ENCODE measurements around the gene LRCH3.

The LRCH3 gene

GRCh38 chr3:197866035-197866434 lies 75.0 kb downstream of the LRCH3 start:
- no peak for DNase-seq (ENCODE audit: extremely low read depth, low read depth)
- no peak for TF ChIP-seq CTCF (IDR thresholded peaks at IDR 0.05; ENCODE audit: low read depth, low read length, missing control alignments)
- no peak overlapping the region for H3K4me3 ChIP-seq (replicated peaks; ENCODE audit: low read depth, low read length)

GRCh38 chr3:197873329-197873728 lies 82.3 kb downstream of the LRCH3 start:
- TF ChIP-seq CTCF (IDR thresholded peaks at IDR 0.05; ENCODE audit: low read depth, low read length, missing control alignments), result no peak
- no peak for DNase-seq (ENCODE audit: extremely low read depth, low read depth)
- no peak overlapping the region for H3K4me3 ChIP-seq (replicated peaks; ENCODE audit: low read depth, low read length)

GRCh38 chr3:197874064-197874463 lies 83.0 kb downstream of the LRCH3 start:
- no peak for TF ChIP-seq CTCF (IDR thresholded peaks at IDR 0.05; ENCODE audit: low read depth, low read length, missing control alignments)
- DNase-seq (ENCODE audit: extremely low read depth, low read depth), result no peak
- no peak overlapping the region for H3K4me3 ChIP-seq (replicated peaks; ENCODE audit: low read depth, low read length)

- no peak for TF ChIP-seq CTCF (IDR thresholded peaks at IDR 0.05; ENCODE audit: low read depth, low read length, missing control alignments)
Measured at GRCh38 chr3:197874653-197875052, 83.6 kb downstream of the LRCH3 start.

GRCh38 chr3:197877902-197878301 lies 86.8 kb downstream of the LRCH3 start:
- no peak for TF ChIP-seq CTCF (IDR thresholded peaks at IDR 0.05; ENCODE audit: low read depth, low read length, missing control alignments)
- no peak overlapping the region for H3K4me3 ChIP-seq (replicated peaks; ENCODE audit: low read depth, low read length)
- no peak for DNase-seq (ENCODE audit: extremely low read depth, low read depth)

More at GRCh38 chr3:197874653-197875052, 83.6 kb downstream of the LRCH3 start:
- no peak for DNase-seq (ENCODE audit: extremely low read depth, low read depth)
- no peak overlapping the region for H3K4me3 ChIP-seq (replicated peaks; ENCODE audit: low read depth, low read length)

GRCh38 chr3:197878427-197878826 lies 87.4 kb downstream of the LRCH3 start:
- TF ChIP-seq CTCF (IDR thresholded peaks at IDR 0.05; ENCODE audit: low read depth, low read length, missing control alignments), result no peak
- H3K4me3 ChIP-seq (replicated peaks; ENCODE audit: low read depth, low read length), result no peak overlapping the region
- no peak for DNase-seq (ENCODE audit: extremely low read depth, low read depth)

Data from HFF-Myc (cell line).